Erythroblast (primary cell): ENCODE measurements around the gene OPA1.

ENCODE experiments used
- DNase-seq, 2 experiments: peaks; one replicate each; lab custom pipeline; 2025; lab: John Stamatoyannopoulos, UW
- GATA1 ChIP-seq: IDR thresholded peaks from 2 replicates; pipeline ENCODE4 v1.6.1; 2011; ENCODE audit warnings: low read depth, mild to moderate bottlenecking, control low read depth, low read length, moderate library complexity
- POLR2A ChIP-seq: IDR thresholded peaks from 2 replicates; pipeline ENCODE4 v1.6.1; 2011; ENCODE audit warnings: mild to moderate bottlenecking, low read length

Gene OPA1

DNA sequence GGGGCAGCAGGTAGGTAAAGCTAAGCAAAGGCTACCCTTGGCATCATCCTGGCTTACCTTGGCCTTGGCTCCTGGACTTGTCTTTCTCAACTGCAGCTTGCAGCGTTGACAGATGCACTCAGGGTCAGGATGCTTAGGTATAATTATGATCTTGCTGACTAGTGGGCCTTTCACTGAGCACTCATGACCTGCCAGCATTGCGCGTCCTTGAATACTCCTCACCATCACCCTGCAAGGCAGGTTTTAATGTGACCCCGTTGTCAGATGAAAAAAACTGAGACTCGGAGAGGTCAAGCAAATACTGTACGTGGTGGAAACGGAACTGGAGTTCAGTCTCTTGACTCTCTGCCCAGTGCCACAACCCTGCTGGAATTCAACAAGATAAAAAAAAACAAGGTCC lies 126.7 kb downstream of the OPA1 start:
- DNase-seq = no peak
- no peak for TF ChIP-seq GATA1
- no peak for TF ChIP-seq POLR2A

DNA sequence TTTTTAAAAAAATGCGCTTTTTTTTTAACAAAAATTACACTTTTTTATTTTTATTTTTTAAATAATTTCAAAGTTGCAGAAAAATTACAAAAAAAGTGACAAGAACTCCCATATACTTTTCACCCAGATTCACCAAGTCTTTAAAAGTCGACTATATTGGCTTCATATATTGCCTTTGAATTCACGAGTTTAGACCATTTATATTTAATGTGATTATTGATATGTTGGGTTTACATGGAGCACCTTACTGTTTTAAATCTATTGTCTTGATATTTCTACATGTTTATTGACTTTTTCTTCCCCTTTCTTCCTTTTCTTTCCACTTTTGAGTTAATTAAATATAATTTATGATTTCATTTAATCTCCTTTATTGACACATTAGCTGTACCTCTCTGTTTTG lies 127.2 kb downstream of the OPA1 start:
- TF ChIP-seq POLR2A (no peak), GATA1 (no peak)
- no peak for DNase-seq

DNA sequence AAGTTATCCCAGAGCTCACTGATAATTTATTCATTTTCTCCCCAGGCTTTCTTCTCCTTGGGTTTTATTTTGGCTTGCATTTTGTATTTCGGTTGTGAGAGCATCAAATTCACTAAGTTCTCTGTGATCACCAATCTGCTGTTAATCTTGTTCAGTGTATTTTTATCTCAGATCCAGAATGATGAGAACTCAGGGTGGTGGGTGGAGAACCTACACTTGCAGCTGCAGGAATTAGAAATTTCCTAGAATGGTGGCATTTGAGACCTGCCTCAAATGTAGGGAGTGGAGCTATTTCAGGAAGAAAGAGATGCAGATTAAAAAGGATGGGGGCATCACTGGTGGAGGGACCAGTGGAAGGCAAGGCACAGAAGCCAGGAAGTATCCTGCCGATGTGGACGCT lies 129.6 kb downstream of the OPA1 start:
- TF ChIP-seq POLR2A (no peak), GATA1 (no peak)
- no peak for DNase-seq

DNA sequence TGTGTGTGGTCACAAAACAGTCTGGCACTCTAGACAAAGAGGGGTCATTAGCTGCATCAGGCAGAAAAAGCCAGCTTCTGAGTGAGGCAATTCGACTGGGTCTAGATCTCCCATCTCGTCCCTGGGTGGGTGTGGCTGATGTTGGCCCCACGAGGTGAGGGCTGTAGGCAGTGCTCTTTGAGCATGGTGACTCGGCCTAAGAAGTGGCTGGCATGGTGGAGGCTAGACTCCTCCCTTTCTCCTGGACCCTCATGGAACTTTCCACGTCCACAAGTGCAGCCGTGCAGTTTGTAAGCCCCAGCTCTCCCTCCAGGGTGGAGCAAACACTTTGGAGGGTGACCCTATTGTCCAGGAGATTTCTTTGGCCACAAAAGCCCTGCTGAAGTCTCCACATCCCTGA lies 134.1 kb downstream of the OPA1 start:
- DNase-seq = peak; percentile 13 to 21
- TF ChIP-seq POLR2A = no peak
- no peak for TF ChIP-seq GATA1

- DNase-seq = no peak
- TF ChIP-seq GATA1 (no peak), POLR2A (no peak)
Measured at GRCh38 chr3:193728429-193729087, 135.6 kb downstream of the OPA1 start.

DNA sequence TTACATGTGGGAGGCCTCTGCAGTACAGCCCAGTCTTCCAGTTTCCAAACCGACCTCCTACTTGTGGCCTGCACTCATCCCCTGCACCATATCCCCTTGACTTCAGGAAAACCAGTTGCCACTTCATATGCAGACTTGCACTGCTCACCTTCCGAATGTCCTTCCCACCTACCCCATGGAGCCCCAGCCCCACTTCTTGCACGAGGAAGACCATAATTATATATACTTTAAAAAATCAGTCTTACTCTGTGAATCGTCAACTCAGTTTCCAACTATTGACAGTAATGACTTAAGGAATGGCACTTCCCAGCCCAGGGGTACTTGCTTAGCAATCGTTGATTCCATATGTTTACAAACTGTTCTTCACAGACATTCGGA lies 136.1 kb downstream of the OPA1 start:
- no peak for DNase-seq
- TF ChIP-seq GATA1 (no peak), POLR2A (no peak)

DNA sequence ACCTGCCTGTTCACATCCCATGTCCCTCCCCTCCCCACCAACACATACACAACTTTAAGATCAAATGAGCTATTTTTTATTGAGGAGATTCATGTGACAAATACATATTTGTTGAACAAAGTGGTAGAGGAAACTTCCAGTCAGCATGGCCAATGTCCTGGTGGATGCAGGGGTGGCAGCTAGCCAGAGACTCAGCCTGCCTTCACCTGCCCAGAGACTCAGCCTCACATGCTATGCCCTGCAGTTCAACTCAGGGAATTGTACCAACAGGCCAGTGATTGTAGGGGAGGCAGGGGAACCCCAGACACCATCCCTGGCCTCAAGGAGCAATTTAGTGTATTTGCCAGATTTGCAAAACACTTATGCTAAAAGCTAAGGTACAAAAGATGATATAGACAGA lies 136.6 kb downstream of the OPA1 start:
- no peak for TF ChIP-seq GATA1
- TF ChIP-seq POLR2A = no peak
- no peak for DNase-seq

- DNase-seq = no peak
- no peak for TF ChIP-seq GATA1
- no peak for TF ChIP-seq POLR2A
Measured at GRCh38 chr3:193730511-193730910, 137.5 kb downstream of the OPA1 start.

- DNase-seq = no peak
- no peak for TF ChIP-seq POLR2A
- no peak for TF ChIP-seq GATA1
Measured at GRCh38 chr3:193730976-193731375, 138.0 kb downstream of the OPA1 start.

DNA sequence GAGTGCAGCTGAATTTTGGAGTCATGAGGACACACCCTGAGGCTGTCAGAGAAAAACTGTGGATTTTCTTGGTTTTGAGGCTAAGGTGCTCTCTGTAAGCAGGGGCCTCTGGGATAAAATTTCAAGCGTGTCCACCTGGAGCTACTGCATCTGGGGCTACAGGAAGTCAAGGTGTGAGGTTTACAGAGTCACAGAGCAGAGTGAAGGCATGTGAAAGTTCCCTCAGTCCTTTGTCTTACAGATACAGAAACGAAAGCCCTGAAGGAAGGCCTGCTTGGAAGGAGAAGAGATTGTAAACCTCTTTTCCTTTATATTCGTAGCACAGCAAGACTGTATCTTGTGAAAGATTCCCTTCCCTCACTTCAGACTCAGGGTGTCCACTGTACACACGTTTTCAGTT lies 138.6 kb downstream of the OPA1 start:
- TF ChIP-seq POLR2A = no peak
- no peak for TF ChIP-seq GATA1
- DNase-seq = no peak

GRCh38 chr3:193732391-193732790 lies 139.4 kb downstream of the OPA1 start:
- peak in 1 of 2 experiments; percentile 11 for DNase-seq
- no peak for TF ChIP-seq POLR2A

DNA sequence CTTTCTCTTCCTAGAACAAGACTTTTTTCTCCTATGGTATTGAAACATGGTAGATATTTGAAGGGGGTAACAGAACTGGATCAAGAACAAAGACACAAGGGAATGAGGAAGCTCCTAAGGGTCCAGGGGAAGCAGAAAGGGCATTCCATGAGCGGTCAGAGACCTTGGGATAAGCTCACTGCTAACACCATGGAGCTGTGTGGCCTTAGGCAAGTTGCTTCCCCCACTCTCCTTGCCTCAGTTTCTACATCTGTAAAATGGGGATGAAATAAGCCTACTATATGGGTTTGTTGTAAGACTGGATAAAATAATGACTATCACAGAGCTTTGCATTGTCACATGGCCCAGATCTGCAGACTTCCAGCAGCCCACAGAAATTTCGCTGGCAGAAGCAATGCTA lies 139.8 kb downstream of the OPA1 start:
- DNase-seq = no peak
- TF ChIP-seq POLR2A (no peak), GATA1 (no peak)

DNA sequence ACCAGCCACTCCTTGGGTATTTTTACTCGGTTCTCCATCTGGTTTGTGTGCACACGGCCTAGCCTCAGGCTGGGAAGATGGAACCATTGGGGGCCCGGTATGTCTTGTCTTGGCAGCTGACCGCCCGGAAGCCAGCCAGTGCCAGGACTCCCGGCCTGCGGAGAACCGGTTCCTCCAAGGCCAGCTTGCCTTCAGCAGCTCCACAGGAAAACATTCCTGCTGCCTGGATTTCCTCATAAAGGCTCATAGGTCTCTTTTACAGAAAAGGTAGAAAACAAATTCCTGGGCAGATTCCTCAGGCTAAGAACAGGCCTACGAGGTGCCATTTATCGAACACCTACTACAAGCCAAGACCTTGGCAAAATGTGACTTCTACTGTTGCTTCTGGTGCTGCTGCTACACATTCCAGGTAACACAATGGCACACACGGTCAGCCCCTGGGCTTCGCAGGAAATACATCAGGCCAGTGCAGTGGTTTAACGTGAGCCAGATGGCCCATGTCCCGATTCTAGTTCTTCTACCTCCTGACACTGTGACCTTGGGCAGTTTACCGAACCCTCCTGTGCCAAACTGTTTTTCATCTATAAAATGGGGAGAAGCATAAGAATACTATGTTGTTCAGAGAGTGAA lies 141.8 kb downstream of the OPA1 start:
- DNase-seq = no peak
- TF ChIP-seq POLR2A = no peak
- no peak for TF ChIP-seq GATA1

DNA sequence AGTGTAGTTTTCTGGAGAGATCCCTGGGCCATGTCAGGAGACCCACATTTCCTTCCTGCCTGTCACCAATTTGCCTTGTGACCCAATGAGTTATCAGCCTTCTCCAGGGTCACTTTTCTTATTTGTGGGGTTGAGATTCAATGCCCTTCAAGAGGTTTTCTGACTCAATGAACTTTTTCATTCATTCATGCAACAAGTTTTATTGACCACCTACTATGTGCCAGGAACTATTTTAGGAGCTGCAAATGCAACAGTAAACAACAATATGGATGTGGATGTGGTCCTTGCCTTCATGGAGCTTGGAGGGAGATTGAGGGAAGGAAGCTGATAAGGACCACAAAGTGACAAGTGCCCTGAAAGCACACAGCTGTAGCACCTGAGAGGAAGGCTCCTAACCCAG lies 142.8 kb downstream of the OPA1 start:
- TF ChIP-seq GATA1 = no peak
- no peak for TF ChIP-seq POLR2A

DNA sequence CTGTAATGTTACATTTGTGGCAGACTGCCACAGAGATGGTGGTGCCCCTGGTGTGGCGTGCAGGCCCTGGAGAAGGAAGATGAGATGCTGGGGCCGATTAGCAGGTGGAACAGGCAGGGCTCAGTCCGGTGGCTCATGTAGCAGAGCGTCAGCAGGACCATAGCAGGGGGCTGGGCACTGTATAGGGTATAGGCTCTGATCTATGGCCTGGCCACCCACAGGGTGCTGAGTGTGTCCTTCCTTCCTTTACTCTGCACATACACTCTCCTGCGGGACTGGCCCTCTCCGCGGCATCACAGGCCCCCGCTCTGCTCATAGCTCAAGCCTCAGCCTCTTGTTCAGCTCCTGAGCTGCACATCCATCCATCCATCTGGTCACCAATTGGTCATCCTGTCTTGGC lies 143.6 kb downstream of the OPA1 start:
- DNase-seq = no peak
- TF ChIP-seq GATA1 (no peak), POLR2A (no peak)

More for the DNA sequence above, 142.8 kb downstream of the OPA1 start:
- DNase-seq = no peak
